ENCODE measurements around the gene GALNT17. TPM values are rescaled to one million over a fixed set of nuclear protein-coding genes. Genes with fewer than 3 reads are reported as not detected.

GALNT17 gene
- total RNA-seq: not detected in 2 replicates

GRCh38 chr7:71132127-71132376, at the start of gene GALNT17:
Gene GALNT17, plus strand, starts transcription at chr7:71132144.
- DNase-seq (ENCODE audit: low read depth, low spot score): no peak

DNA sequence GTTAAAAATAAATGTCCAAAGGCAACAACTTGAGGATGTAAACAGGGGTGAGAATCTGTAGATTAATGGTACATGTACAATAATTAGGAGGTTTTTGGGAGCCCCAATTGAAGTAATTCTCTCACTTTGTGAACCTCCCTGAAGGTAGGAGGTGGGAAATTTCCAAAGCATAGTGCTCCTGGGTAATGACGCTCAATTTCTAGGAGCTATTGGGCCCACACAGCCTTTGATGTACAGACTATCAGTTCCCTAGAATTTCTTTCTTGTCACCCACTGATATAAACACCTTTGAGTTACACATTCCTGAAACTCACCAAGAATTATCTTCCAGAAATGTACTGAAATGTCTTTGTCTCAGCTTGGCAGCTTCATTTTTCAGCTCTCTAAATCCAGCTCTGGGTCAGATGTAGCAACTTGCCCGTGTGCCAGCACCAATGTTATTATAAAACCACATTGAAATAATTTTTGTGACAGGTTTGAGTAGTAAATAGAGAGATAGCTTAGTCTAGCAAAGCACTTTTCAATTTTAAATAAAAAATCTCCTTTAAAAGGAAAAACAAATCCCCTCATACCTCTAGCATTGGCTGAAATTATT, 36.6 kb upstream of the GALNT17 start:
- DNase-seq (ENCODE audit: low read depth, low spot score): no peak

DNA sequence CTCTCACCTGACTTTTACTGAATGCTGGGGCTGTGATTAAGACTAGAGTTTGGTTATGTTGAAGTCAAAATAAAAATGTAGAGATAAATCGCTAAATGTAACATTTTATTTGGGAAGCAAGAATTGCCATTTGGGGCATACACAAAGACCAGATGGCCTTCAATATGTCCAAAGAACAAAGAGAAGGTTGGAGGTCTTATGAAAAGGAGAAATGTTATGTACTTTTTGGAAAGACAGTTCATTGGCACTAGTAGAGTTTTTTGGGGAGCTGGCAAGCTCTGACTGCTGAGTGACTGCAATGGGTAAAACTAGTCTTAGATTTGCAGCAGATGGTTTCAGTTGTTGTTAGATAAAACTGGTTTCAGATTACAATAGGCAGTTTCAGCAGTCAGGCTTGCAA, 35.6 kb upstream of the GALNT17 start:
- DNase-seq (ENCODE audit: low read depth, low spot score): no peak

GRCh38 chr7:71106226-71106625, 25.7 kb upstream of the GALNT17 start:
- DNase-seq (ENCODE audit: low read depth, low spot score): no peak

DNA sequence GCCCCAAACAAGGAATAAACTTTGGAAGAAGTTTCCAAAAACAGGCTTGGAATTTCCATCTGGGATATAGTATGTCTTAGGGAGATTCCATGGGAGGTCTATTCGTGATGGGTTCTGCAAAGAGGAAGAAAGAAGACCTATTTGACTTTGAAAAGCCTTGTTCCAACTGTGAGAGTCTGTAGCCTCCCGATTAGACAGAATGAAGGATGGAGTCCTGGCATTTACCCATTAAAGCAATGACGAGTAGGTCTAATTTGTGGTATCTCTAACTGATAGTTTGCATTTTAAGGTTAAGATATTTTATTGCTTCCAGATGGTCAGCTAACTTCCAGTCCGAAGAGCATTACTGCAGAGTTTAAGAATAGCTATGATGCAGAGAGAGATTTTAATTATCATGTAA, 19.5 kb upstream of the GALNT17 start:
- DNase-seq (ENCODE audit: low read depth, low spot score): no peak

DNA sequence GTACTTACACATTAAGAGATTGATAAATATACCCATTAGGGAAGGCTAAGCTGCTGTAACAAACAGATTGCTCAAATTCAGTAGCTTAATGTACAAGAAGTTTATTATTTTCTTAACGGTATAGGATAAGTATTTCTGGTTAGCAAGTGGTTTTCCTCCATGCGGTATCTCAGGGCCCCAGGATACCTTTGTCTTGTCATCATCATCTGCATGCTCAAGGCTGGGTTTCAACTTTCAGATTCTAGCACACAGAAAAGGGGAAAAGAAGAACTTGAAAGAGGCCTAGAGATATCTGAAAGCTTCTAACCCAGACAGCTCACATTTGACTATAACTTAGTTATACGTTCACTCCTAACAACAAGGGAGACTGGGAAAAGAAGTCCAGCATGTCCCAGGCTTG, 11.8 kb upstream of the GALNT17 start:
- DNase-seq (ENCODE audit: low read depth, low spot score): no peak

- DNase-seq (ENCODE audit: low read depth, low spot score): no peak
Measured at GRCh38 chr7:71129126-71129525, 2.8 kb upstream of the GALNT17 start.

GRCh38 chr7:71130031-71130679, 1.8 kb upstream of the GALNT17 start:
- DNase-seq (ENCODE audit: low read depth, low spot score): no peak

GRCh38 chr7:71131256-71132126, 453 bp upstream of the GALNT17 start:
- no peak for DNase-seq (ENCODE audit: low read depth, low spot score)

DNA sequence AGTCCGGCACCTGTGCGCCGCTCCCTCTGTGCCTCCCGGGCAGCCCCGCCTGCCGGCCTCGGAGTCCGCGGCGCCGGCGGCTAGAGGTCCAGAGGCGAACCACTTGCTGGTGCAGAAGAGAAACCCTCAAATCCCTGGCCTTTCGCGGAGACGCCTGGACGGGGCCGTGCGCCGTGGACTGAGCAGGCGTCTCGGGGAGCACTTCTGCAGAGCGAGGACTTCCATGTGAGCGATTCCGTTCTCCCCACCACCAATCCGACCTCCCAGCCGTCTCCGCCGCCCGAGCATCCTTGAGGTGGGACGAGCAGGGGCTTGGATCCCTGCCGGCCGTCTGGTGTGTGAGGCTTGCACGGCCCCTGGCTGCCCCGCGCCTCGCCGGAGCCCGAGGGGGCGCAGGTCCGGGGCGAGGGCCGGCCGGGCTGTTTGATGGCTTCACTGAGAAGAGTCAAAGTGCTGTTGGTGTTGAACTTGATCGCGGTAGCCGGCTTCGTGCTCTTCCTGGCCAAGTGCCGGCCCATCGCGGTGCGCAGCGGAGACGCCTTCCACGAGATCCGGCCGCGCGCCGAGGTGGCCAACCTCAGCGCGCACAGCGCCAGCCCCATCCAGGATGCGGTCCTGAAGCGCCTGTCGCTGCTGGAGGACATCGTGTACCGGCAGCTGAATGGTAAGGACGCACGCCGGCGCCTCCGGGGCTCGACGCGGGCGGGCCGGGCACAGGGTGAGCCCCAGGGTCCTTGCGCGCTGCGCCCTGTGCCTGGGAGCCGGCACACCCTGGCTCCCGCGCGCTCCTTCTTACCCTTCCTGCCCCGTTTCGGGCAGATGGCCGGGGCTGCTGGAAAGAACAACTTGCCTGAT, 660 bp downstream of the GALNT17 start:
- DNase-seq (ENCODE audit: low read depth, low spot score): no peak

GRCh38 chr7:71133232-71133622, 1.3 kb downstream of the GALNT17 start:
- DNase-seq (ENCODE audit: low read depth, low spot score): no peak

GRCh38 chr7:71133856-71134255, 1.9 kb downstream of the GALNT17 start:
- DNase-seq (ENCODE audit: low read depth, low spot score): no peak

GRCh38 chr7:71135116-71135515, 3.2 kb downstream of the GALNT17 start:
- DNase-seq (ENCODE audit: low read depth, low spot score): no peak

DNA sequence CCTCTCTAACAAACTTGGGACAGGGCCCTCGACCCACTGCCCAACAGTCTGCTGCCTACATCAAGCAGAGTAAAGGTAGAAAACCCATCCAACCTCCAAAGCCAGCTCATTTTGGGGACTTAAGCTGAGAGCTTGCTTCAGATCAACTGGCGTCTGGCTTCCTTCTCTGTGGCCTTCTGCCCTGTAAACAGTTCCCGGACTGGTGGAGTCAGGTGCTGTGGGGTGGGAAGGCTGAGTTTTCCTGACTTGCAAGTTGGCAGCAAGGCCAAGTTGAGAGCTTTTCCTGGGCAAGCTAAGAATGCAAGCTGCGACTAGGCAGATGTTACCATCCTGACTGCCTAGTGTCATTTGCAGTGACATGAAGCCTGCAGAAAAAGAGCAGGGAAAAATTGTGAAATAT, 3.7 kb downstream of the GALNT17 start:
- no peak for DNase-seq (ENCODE audit: low read depth, low spot score)

- DNase-seq (ENCODE audit: low read depth, low spot score): no peak
Measured at GRCh38 chr7:71137479-71137878, 5.5 kb downstream of the GALNT17 start.

DNA sequence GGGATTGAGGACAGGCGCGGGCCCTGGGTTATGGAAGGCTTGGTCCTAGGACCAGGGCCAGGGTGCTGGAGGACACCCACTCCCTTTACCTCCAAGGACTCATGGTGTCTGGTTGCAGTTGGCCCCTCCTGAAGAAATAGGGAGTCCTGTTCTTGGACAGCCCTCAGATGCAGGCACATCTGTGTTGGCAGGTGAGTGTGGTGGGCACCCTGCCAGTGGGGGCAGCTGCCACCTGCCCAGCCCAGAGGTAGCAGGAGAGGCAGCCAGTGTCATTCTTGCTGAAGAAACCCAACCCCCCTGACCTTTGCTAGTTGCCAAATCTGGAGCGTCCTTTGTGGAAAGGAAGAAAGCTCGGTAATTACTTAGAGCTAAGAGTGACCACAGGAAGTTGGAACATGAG, 8.3 kb downstream of the GALNT17 start:
- no peak for DNase-seq (ENCODE audit: low read depth, low spot score)

GRCh38 chr7:71144963-71145362, 13.0 kb downstream of the GALNT17 start:
- no peak for DNase-seq (ENCODE audit: low read depth, low spot score)

GRCh38 chr7:71145906-71146901, 14.3 kb downstream of the GALNT17 start:
- no peak for DNase-seq (ENCODE audit: low read depth, low spot score)

- no peak for DNase-seq (ENCODE audit: low read depth, low spot score)
Measured at GRCh38 chr7:71148098-71148497, 16.2 kb downstream of the GALNT17 start.

DNA sequence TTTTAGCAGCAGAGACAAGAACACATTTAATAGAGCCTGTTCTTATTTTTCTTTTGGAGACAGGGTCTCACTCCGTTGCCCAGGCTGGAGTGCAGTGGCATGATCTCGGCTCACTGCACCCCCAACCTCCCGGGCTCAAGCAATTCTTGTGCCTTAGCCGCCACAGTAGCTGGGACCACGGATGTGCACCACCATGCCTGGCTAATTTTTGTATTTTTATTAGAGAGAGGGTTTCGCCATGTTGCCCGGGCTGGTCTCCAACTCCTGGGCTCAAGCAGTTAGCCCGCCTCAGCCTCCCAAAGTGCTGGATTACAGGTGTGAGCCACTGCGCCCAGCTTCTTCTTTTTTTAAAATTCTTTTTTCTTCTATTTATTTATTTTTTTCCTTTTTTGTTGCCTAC, 23.3 kb downstream of the GALNT17 start:
- no peak for DNase-seq (ENCODE audit: low read depth, low spot score)

DNA sequence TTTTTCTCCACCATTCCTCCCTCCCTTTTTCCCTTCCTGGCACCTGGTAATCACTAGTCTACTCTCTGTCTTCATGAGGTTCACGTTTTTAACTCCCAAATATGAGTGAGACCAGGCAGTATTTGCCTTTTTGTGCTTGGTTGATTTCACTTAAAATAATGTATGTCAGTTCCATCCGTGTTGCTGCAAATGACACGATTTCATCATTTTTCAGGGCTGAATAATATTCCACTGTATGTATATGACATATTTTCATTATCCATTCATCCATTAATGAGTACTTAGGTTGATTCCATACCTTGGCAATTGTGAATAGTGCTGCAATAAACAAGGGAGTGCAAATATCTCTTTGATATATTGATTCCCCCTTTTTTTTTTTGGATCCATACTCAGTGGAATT, 25.8 kb downstream of the GALNT17 start:
- DNase-seq (ENCODE audit: low read depth, low spot score): no peak

Data from pulmonary artery endothelial cell (primary cell).